SK-N-SH treated with all-trans-retinoic acid at 6 μM for 48 hours (cell line): ENCODE data around the gene DRP2.
A peak's percentile ranks its signal among the peaks of the same experiment; 100 is the strongest.
"Not testable (repeated sequence)": the region's sequence is repeated elsewhere in the genome, so short reads cannot be mapped to it uniquely, and the experiment has no call there.

Source experiments
- ATAC-seq: fragments of 200-7000 bp; cut with Tn5 transposase; 3 replicates; pipeline ENCODE4 v1.9.1; 2020; ENCODE audit warnings: mild to moderate bottlenecking, moderate library complexity
- ESRRG ChIP-seq: fragments of 250-450 bp; sonication (Bioruptor Pico); IDR thresholded peaks from 2 replicates; pipeline ENCODE4 v1.6.1; 2021; ENCODE audit warnings: mild to moderate bottlenecking
- GLIS3 ChIP-seq: fragments of 250-450 bp; sonication (Bioruptor Pico); IDR thresholded peaks from 2 replicates; pipeline ENCODE4 v1.5.0; 2020; ENCODE audit warnings: mild to moderate bottlenecking, moderate library complexity
- ISL1 ChIP-seq: fragments of 250-450 bp; sonication (Bioruptor Pico); IDR thresholded peaks from 2 replicates; pipeline ENCODE4 v2.1.2; 2022; ENCODE audit warnings: mild to moderate bottlenecking, moderate library complexity
- OSR1 ChIP-seq: fragments of 250-450 bp; sonication (Bioruptor Pico); IDR thresholded peaks from 2 replicates; pipeline ENCODE4 v1.8.0; 2022; ENCODE audit warnings: moderate library complexity, mild to moderate bottlenecking, inconsistent platforms
- SNAI2 ChIP-seq: fragments of 250-450 bp; sonication (Bioruptor Pico); IDR thresholded peaks from 2 replicates; pipeline ENCODE4 v1.5.0; 2020; ENCODE audit warnings: mild to moderate bottlenecking, moderate library complexity
- TCF4 ChIP-seq: fragments of 250-450 bp; sonication (Bioruptor Pico); IDR thresholded peaks from 2 replicates; pipeline ENCODE4 v1.8.0; 2021; ENCODE audit warnings: mild to moderate bottlenecking, moderate library complexity, borderline replicate concordance
- TOX ChIP-seq: fragments of 250-450 bp; sonication (Bioruptor Pico); IDR thresholded peaks from 2 replicates; pipeline ENCODE4 v1.8.0; 2021; ENCODE audit warnings: mild to moderate bottlenecking, moderate library complexity, borderline replicate concordance
- ZC3H10 ChIP-seq: fragments of 250-450 bp; sonication (Bioruptor Pico); IDR thresholded peaks from 2 replicates; pipeline ENCODE4 v1.5.1; 2021; ENCODE audit warnings: mild to moderate bottlenecking, moderate library complexity
- ZFP3 ChIP-seq: fragments of 250-450 bp; sonication (Bioruptor Pico); IDR thresholded peaks from 2 replicates; pipeline ENCODE4 v1.5.0; 2020; ENCODE audit warnings: mild to moderate bottlenecking, moderate library complexity
- ZFP30 ChIP-seq: fragments of 450-650 bp; formaldehyde crosslinking; IDR thresholded peaks from 2 replicates; pipeline ENCODE4 v1.5.0; 2022; ENCODE audit warnings: mild to moderate bottlenecking, moderate library complexity
- ZNF565 ChIP-seq: fragments of 450-650 bp; formaldehyde crosslinking; conservative IDR thresholded peaks from 2 replicates; pipeline ENCODE4 v1.5.0; 2020; ENCODE audit warnings: low read depth, mild to moderate bottlenecking, moderate library complexity
- ZNF70 ChIP-seq: fragments of 450-650 bp; formaldehyde crosslinking; IDR thresholded peaks from 2 replicates; pipeline ENCODE4 v1.5.0; 2020; ENCODE audit warnings: mild to moderate bottlenecking, moderate library complexity
- ZNF8 ChIP-seq: fragments of 450-650 bp; formaldehyde crosslinking; IDR thresholded peaks from 2 replicates; pipeline ENCODE4 v1.5.0; 2020; ENCODE audit warnings: mild to moderate bottlenecking, moderate library complexity
- TF ChIP-seq, protein P1 (sequence below): fragments of 250-450 bp; sonication (Bioruptor Pico); IDR thresholded peaks from 2 replicates; pipeline ENCODE4 v1.8.0; 2021; ENCODE audit warnings: low read depth, mild to moderate bottlenecking, moderate library complexity, borderline replicate concordance
- TF ChIP-seq, protein P2 (sequence below): fragments of 250-450 bp; sonication (Bioruptor Pico); IDR thresholded peaks from 2 replicates; pipeline ENCODE4 v1.5.0; 2020; ENCODE audit warnings: mild to moderate bottlenecking, moderate library complexity
- TF ChIP-seq, protein P3 (sequence below): fragments of 250-450 bp; sonication (Bioruptor Pico); IDR thresholded peaks from 2 replicates; pipeline ENCODE4 v1.5.1; 2020; ENCODE audit warnings: low read depth, mild to moderate bottlenecking, moderate library complexity
- TF ChIP-seq, protein P4 (sequence below): fragments of 250-450 bp; sonication (Bioruptor Pico); IDR thresholded peaks from 2 replicates; pipeline ENCODE4 v1.8.0; 2020; ENCODE audit warnings: mild to moderate bottlenecking, moderate library complexity, borderline replicate concordance

The DRP2 gene

DNA sequence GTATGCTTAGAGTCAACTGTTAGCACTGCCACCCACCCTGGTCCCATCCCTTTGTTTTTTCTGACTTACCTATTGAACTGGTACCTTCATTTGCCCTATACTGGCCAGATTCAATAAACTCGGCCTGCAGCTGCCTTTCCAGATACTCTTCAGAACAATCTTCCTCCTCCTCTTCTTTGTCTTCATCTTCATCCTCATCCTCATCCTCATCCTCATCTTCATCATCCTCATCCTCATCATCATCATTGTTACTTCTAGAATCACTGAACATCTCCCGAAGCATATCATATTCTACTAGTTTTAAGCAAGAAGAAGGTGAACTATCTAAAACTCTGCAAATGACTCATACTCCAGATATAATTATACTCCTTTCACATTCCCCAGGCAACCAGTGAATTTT lies 56.7 kb downstream of the DRP2 start:
- TF ChIP-seq ZNF8 (no peak), ISL1 (CRISPR knock-in tag) (no peak), OSR1 (CRISPR knock-in tag) (no peak), ZFP3 (CRISPR knock-in tag) (no peak), ZC3H10 (CRISPR knock-in tag) (no peak), TCF4 (no peak), GLIS3 (CRISPR knock-in tag) (no peak), ZFP30 (CRISPR knock-in tag) (no peak), ZNF565 (CRISPR knock-in tag) (no peak)
- TF ChIP-seq, protein P1, sequence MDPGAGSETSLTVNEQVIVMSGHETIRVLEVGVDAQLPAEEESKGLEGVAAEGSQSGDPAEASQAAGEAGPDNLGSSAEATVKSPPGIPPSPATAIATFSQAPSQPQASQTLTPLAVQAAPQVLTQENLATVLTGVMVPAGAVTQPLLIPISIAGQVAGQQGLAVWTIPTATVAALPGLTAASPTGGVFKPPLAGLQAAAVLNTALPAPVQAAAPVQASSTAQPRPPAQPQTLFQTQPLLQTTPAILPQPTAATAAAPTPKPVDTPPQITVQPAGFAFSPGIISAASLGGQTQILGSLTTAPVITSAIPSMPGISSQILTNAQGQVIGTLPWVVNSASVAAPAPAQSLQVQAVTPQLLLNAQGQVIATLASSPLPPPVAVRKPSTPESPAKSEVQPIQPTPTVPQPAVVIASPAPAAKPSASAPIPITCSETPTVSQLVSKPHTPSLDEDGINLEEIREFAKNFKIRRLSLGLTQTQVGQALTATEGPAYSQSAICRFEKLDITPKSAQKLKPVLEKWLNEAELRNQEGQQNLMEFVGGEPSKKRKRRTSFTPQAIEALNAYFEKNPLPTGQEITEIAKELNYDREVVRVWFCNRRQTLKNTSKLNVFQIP (CRISPR knock-in tag), result no peak
- TF ChIP-seq, protein P2, sequence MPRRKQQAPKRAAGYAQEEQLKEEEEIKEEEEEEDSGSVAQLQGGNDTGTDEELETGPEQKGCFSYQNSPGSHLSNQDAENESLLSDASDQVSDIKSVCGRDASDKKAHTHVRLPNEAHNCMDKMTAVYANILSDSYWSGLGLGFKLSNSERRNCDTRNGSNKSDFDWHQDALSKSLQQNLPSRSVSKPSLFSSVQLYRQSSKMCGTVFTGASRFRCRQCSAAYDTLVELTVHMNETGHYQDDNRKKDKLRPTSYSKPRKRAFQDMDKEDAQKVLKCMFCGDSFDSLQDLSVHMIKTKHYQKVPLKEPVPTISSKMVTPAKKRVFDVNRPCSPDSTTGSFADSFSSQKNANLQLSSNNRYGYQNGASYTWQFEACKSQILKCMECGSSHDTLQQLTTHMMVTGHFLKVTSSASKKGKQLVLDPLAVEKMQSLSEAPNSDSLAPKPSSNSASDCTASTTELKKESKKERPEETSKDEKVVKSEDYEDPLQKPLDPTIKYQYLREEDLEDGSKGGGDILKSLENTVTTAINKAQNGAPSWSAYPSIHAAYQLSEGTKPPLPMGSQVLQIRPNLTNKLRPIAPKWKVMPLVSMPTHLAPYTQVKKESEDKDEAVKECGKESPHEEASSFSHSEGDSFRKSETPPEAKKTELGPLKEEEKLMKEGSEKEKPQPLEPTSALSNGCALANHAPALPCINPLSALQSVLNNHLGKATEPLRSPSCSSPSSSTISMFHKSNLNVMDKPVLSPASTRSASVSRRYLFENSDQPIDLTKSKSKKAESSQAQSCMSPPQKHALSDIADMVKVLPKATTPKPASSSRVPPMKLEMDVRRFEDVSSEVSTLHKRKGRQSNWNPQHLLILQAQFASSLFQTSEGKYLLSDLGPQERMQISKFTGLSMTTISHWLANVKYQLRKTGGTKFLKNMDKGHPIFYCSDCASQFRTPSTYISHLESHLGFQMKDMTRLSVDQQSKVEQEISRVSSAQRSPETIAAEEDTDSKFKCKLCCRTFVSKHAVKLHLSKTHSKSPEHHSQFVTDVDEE (CRISPR knock-in tag), result no peak
- TF ChIP-seq, protein P3, sequence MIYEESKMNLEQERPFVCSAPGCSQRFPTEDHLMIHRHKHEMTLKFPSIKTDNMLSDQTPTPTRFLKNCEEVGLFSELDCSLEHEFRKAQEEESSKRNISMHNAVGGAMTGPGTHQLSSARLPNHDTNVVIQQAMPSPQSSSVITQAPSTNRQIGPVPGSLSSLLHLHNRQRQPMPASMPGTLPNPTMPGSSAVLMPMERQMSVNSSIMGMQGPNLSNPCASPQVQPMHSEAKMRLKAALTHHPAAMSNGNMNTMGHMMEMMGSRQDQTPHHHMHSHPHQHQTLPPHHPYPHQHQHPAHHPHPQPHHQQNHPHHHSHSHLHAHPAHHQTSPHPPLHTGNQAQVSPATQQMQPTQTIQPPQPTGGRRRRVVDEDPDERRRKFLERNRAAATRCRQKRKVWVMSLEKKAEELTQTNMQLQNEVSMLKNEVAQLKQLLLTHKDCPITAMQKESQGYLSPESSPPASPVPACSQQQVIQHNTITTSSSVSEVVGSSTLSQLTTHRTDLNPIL, result no peak
- no peak for ATAC-seq

DNA sequence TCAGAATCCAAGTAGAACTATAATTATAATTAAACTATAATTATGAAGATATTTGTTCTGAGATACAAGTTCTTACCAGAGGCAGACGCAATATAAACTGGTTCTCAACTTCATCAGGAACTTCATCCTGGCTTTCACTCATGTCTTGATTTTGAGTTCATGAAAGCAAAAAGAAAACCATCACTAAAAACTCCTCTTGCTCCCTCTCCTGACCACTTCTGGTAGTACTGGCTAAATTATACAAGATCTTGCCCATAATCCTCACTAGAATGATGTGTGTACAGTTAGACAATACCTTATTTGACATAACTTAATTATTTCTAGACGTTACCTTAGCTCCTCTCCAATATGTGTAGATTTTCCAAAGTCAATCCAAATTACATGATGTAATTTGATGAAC lies 67.8 kb downstream of the DRP2 start:
- TF ChIP-seq ZNF8 (no peak), ZNF70 (CRISPR knock-in tag) (no peak), TCF4 (no peak), OSR1 (CRISPR knock-in tag) (no peak), TOX (CRISPR knock-in tag) (no peak), ZC3H10 (CRISPR knock-in tag) (no peak), ZNF565 (CRISPR knock-in tag) (no peak), ZFP3 (CRISPR knock-in tag) (no peak), ZFP30 (CRISPR knock-in tag) (no peak), ESRRG (no peak), GLIS3 (CRISPR knock-in tag) (no peak), SNAI2 (CRISPR knock-in tag) (no peak)
- TF ChIP-seq, protein P1 (CRISPR knock-in tag), result no peak
- TF ChIP-seq, protein P2 (CRISPR knock-in tag), result no peak
- TF ChIP-seq, all 23 proteins: peak for 0
- peak; percentile 85 for ATAC-seq

DNA sequence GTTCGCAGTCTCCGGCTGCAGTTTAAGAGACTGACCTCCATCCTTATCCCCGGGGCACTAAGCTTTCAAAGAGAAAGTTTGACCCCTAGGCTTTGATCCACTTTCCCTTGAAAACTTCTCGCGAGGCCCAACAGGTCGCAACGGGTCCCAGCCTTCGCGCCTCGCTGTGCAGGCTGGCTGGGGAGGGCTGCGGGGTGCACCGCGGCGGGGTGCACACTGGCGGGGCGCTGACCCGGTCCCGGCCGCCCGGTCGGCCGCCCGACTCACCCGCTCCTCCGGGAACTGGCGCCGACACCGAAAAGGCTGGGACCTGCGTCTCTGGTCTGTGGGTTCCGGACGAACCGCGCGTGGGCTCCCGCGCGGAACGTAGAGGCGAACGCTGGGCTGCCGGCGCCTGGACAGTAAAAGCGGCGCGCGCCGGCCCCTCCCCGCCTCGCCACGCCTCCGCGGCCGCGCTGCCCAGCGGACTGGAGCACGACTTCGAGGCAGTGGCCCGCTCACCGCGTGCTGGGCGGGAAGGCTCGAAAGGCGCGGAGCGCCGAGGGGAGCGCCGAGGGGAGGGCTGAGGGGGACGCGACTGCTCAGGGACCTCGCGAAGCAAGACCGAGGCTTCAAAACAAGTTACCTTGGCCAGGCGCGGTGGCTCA lies 71.5 kb downstream of the DRP2 start, which contains the start of gene TAF7L:
Gene TAF7L (minus strand): TSS at position 378 of the 647 bp plus-strand sequence. CDS start 3,791 bp downstream, outside the sequence.
- TF ChIP-seq, protein P4, sequence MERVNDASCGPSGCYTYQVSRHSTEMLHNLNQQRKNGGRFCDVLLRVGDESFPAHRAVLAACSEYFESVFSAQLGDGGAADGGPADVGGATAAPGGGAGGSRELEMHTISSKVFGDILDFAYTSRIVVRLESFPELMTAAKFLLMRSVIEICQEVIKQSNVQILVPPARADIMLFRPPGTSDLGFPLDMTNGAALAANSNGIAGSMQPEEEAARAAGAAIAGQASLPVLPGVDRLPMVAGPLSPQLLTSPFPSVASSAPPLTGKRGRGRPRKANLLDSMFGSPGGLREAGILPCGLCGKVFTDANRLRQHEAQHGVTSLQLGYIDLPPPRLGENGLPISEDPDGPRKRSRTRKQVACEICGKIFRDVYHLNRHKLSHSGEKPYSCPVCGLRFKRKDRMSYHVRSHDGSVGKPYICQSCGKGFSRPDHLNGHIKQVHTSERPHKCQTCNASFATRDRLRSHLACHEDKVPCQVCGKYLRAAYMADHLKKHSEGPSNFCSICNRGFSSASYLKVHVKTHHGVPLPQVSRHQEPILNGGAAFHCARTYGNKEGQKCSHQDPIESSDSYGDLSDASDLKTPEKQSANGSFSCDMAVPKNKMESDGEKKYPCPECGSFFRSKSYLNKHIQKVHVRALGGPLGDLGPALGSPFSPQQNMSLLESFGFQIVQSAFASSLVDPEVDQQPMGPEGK (CRISPR knock-in tag), result no peak
- TF ChIP-seq ZC3H10 (CRISPR knock-in tag), result no peak
- TF ChIP-seq ZFP3 (CRISPR knock-in tag), result no peak
- no peak for ATAC-seq

DNA sequence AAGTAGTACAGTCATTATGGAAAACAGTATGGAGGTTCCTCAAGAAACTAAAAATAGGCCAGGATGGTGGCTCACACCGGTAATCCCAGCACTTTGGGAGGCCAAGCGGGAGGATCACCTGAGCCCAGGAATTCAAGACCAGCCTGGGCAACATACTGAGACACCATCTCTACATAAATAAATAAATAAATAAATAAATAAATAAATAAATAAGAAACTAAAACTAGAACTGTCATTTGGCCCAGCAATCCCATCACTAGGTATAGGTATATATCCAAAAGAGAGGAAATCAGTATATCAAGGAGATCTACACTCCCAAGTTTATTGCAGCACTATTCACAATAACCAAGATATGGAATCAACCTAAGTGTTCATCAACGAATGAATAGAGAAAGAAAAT lies 76.0 kb downstream of the DRP2 start:
- ATAC-seq, result not testable (repeated sequence)
